ENCODE measurements around the gene SELENOH.

SELENOH gene

GRCh38 chr11:57746920-57747319, 5.6 kb downstream of the SELENOH start:
- no peak for DNase-seq (ENCODE audit: low read depth, low spot score)

- no peak for DNase-seq (ENCODE audit: low read depth, low spot score)
Observed at GRCh38 chr11:57751176-57751575, 9.9 kb downstream of the SELENOH start.

GRCh38 chr11:57751676-57752253, 10.5 kb downstream of the SELENOH start, which contains the start of gene BTBD18:
Gene BTBD18, minus strand, starts transcription at chr11:57751819. Its CDS starts 631 bp downstream, at chr11:57751188.
- DNase-seq (ENCODE audit: low read depth, low spot score) = no peak

GRCh38 chr11:57752954-57753353, 11.7 kb downstream of the SELENOH start:
- no peak for DNase-seq (ENCODE audit: low read depth, low spot score)

GRCh38 chr11:57758174-57758573, 16.9 kb downstream of the SELENOH start:
- no peak for DNase-seq (ENCODE audit: low read depth, low spot score)

GRCh38 chr11:57761301-57762234, 20.3 kb downstream of the SELENOH start, which contains the start of gene CTNND1:
Gene CTNND1, plus strand, starts transcription at chr11:57761802. Its CDS starts 29,677 bp downstream, at chr11:57791479.
- DNase-seq (ENCODE audit: low read depth, low spot score) = no peak

- DNase-seq (ENCODE audit: low read depth, low spot score) = no peak
Observed at GRCh38 chr11:57762235-57762861, 21.1 kb downstream of the SELENOH start.

GRCh38 chr11:57763568-57763967, 22.3 kb downstream of the SELENOH start:
- DNase-seq (ENCODE audit: low read depth, low spot score) = no peak

GRCh38 chr11:57764021-57764420, 22.7 kb downstream of the SELENOH start:
- DNase-seq (ENCODE audit: low read depth, low spot score) = no peak

- DNase-seq (ENCODE audit: low read depth, low spot score) = no peak
Observed at GRCh38 chr11:57764566-57764965, 23.3 kb downstream of the SELENOH start.

- no peak for DNase-seq (ENCODE audit: low read depth, low spot score)
Observed at GRCh38 chr11:57764972-57765371, 23.7 kb downstream of the SELENOH start.

- DNase-seq (ENCODE audit: low read depth, low spot score) = no peak
Observed at GRCh38 chr11:57770793-57771192, 29.5 kb downstream of the SELENOH start.

GRCh38 chr11:57771365-57771764, 30.1 kb downstream of the SELENOH start:
- DNase-seq (ENCODE audit: low read depth, low spot score) = no peak

GRCh38 chr11:57772562-57772961, 31.3 kb downstream of the SELENOH start:
- no peak for DNase-seq (ENCODE audit: low read depth, low spot score)

GRCh38 chr11:57773026-57773598, 31.8 kb downstream of the SELENOH start:
- DNase-seq (ENCODE audit: low read depth, low spot score) = no peak

- DNase-seq (ENCODE audit: low read depth, low spot score) = no peak
Observed at GRCh38 chr11:57775491-57775890, 34.2 kb downstream of the SELENOH start.

- no peak for DNase-seq (ENCODE audit: low read depth, low spot score)
Observed at GRCh38 chr11:57776031-57776521, 34.8 kb downstream of the SELENOH start.

- DNase-seq (ENCODE audit: low read depth, low spot score) = no peak
Observed at GRCh38 chr11:57776577-57777210, 35.4 kb downstream of the SELENOH start.

- DNase-seq (ENCODE audit: low read depth, low spot score) = no peak
Observed at GRCh38 chr11:57777969-57778317, 36.7 kb downstream of the SELENOH start.

GRCh38 chr11:57778318-57779037, 37.2 kb downstream of the SELENOH start:
- DNase-seq (ENCODE audit: low read depth, low spot score) = no peak

- DNase-seq (ENCODE audit: low read depth, low spot score) = no peak
Observed at GRCh38 chr11:57779276-57779675, 38.0 kb downstream of the SELENOH start.
